Hindlimb muscle (tissue), 1 donor: ENCODE data around the gene SETX. TPM values are rescaled to one million over a fixed set of nuclear protein-coding genes. Genes with fewer than 3 reads are reported as not detected.

Experiments
- DNase-seq: peaks from one replicate; pipeline ENCODE4 v3.0.0-alpha.2; 2013
- polyA plus RNA-seq: library from polyadenylated mRNA; unstranded; fragments of 120-200 nt; gene quantifications from one replicate; pipeline ENCODE4 v1.2.1, GENCODE V29; 2013; ENCODE audit not compliant: insufficient read length

SETX gene
- polyA plus RNA-seq, 1 donor, result 28.5 TPM

GRCh38 chr9:132357764-132358163 is 3.0 kb upstream of the SETX start:
- no peak for DNase-seq

GRCh38 chr9:132356324-132356924 is 1.6 kb upstream of the SETX start:
- no peak for DNase-seq

DNA sequence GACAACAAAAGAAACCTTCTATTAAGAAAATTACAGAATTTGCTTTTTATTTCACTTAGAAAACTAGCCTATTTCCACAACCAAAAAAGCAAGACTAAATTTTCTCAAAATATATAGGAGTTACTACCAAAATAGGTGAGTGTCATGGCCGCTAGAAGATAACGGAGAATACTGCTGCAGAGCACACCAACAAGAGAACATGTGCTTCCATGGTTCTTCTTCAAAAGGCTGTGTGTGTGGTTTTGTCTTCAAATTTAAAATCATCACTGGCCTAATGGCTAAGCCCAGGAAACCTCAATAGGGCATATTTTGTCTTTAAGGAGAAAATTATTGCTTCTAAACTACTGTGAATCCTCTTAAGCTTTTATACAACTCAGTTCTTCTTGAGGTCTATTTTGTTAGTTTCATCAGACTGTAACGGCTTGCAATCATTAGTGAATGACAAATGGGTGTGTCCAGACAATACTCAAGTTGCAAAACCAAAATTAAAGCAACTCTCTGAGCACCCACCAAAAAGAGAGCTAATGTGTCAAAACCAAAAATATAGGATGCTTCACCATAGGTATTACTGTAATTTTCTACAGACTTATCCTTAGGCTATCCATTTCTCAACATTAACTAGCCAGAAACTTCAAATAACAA is 3.3 kb downstream of the SETX start:
- no peak for DNase-seq

DNA sequence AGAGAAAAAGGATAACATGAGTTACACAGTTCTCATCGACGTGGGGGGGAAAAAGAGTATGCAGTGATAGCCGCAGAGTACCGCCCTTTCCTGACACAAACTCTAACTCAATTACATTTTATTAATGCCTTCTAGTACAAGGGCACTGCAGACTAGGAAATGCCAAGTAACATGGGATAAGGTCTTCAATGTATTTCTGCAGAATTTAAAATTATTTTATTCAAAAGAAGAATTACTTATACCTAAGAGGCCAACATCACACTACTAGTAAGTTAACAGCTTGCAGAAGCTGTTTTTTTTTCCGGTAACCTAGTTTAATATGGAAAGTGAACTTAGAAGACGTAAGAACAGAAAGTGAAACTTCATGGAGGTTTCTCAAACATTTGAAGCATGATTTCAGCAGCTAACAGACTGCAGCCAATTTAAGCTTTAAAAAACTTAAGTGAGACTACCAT is 3.9 kb downstream of the SETX start:
- no peak for DNase-seq

GRCh38 chr9:132348676-132349075 is 6.1 kb downstream of the SETX start:
- no peak for DNase-seq

DNA sequence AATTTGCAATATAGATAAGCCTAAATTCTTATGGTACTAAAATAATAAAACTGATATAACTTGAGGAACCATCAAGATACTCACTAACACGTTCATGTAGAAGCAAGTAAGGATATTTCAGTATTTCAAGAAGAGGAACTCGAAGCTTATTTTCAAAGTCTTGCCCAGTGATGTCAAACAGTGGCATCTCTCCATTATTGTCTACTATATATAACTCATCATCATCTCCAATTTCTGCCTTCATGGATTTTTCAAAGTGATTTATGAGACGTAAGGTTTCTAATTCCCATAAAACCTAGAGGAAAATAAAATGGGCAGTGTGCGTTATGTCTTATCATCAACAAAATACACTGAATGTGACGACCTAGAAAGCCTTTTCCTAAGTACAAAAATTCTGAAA is 8.6 kb downstream of the SETX start:
- DNase-seq, result no peak

DNA sequence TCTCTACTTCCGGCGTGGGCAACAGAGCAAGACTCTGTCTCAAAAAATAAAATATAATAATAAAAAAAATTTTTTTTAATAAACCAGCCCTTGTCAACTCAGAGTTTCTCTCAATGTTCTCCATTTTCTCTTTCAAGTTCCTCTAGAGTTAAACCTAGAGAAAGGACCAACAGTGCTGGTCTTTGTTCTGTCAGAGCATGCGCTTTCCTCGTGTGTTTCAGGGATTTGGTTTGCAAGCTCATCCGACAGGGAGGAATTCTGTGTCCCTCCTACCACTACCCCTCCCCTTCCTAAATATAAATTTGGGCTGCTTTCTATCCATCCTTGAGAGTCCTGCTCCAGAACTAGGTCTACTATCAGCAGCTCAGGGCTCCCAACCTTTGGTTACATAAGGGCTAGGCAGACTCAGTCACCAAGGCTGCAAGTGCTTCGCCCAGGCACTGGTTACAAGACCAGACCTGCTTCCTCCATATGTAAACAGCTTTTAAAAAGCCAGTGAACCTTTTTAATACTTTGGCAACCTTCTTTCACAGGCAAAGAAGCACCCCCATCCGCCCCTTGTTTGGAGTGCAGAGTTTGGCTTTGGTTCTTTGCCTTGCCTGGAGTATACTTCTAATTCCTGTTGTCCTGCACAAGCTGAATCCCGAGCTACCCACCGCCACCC is 13.5 kb downstream of the SETX start:
- DNase-seq, result no peak

GRCh38 chr9:132334364-132334763 is 20.4 kb downstream of the SETX start:
- DNase-seq, result no peak

DNA sequence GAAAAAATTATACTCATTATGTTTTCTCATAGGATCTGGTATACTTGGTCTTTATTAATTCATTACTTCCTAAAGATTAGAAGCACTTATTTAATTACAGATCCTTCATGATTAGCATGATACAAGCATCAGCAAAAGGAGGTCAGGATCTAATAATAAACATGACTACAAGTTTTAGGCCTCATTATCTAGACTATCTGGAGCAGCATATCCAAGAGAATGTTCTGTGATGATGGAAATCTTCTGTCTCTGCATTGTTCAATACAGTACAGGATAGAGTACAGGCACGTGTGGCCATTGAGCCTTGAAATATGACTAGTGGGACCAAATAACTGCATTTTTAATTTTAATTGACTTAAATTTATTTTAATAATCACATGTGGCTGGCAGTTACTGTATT is 21.2 kb downstream of the SETX start:
- no peak for DNase-seq

DNA sequence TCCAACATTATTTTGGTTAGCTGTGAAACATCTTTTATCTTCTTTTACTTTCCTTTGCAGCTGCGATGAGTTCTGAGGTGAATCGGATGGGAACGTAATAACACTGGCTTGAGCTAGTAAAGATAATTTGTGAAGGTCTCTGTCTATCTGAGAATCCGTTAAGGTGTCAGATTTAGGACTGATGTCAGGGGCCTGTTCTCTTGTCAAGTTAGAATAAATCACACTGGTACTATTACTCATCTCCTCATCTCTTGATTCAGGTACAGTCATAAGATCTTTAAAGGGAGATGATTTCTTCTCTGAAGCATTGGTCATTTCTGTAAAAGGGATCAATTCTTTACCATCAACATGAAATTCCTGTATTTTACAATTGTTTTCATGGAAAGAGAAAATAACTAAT is 26.2 kb downstream of the SETX start:
- no peak for DNase-seq

GRCh38 chr9:132327537-132327936 is 27.2 kb downstream of the SETX start:
- peak; percentile 3 for DNase-seq

GRCh38 chr9:132324425-132324824 is 30.4 kb downstream of the SETX start:
- DNase-seq, result no peak

GRCh38 chr9:132319421-132320110 is 35.2 kb downstream of the SETX start:
- no peak for DNase-seq

DNA sequence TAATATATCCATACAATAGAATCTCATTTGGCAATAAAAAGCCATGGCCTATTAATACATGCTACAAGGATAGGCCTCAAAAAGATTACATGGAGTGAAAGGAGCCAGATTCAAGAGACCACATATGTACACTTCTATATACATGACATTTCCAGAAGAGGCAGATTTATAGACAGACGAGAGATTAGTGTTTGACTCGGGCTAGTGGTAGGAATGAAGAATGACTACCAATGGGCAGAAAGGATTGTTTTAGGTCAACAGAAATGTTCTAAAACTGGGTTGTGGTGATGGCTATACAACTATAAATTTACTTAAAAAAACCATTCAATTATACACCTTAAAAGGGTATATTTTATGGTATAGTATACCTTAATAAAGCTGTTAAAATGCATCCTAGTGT is 41.9 kb downstream of the SETX start:
- DNase-seq, result no peak

DNA sequence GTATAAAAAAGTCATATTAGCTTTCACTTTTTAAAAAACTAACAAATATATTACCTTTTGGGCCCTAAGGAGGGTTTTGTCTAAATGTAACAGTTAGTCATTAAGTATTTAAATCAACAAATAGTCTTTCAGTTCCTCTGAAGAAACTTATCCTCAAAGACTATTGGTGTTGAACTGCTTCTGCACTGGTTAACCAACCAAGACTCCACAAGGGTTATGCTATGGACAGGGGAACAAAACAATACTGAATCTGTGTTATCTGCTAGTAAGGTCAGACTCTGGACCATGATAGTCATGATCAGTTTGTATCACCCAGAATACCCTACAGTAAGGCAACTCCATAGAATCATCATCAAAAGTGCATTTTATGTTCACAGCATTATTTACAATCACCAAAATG is 42.4 kb downstream of the SETX start:
- no peak for DNase-seq

GRCh38 chr9:132311978-132312377 is 42.8 kb downstream of the SETX start:
- no peak for DNase-seq

- DNase-seq, result no peak
These were observed 45.7 kb downstream of the SETX start for GRCh38 chr9:132309056-132309455.

DNA sequence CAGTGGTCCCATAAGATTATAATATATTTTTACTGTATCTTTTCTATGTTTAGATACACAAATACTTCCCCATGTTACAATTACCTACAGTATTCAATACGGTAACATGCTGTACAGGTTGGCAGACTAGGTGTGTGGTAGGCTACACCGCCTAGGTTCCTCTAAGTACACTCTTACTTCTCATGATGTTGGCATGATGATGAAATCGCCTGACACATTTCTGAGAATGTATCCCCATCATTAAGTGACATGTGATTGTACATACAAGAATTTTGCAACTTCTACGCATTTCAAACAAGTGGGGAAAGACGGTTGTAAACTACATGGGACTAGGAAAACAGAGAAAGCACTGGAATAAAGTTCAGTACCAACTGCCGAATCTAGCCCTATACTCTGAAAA is 53.3 kb downstream of the SETX start:
- DNase-seq, result no peak

GRCh38 chr9:132299221-132299620 is 55.6 kb downstream of the SETX start:
- no peak for DNase-seq

DNA sequence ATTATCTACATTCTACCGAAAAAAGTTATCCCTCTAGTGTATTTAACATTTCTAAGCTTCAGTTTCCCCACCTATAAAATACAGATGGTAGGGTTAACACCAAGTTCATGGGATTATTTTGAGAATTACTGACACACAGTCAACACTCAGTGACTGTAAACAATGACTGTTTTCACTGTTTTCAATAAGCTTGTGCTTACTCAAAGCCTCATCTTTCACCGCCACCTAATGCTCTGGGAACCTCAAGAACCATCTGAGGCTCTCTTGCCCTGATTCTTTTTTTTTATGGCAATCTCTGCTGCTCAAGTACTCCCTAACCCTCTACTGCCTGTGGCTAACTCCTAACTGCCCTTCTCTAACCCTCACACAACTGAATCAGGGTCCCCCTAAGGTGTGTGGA is 59.6 kb downstream of the SETX start:
- no peak for DNase-seq

GRCh38 chr9:132293145-132293721 is 61.6 kb downstream of the SETX start:
- no peak for DNase-seq

GRCh38 chr9:132288966-132289365 is 65.8 kb downstream of the SETX start:
- DNase-seq, result no peak

DNA sequence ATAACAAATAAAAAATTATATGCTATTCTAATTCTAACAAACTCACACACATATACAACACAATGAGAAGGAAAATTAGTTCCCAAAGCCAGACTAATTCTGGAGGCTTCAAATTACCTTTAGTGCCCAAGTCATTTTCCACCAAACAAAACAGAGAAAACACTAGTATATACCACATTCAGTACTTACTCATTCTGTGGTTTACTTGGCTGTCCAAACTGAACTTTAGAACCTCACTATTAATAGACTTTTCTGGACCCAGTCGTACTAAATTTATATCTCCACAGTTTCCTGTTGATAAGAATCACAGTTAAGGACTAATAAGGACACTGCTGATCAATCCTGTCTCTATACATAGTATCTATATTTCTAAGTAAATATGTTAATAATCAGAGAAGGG is 66.4 kb downstream of the SETX start:
- no peak for DNase-seq
